Measurements from ENCODE around the gene ZNF805. TPM values are rescaled to one million over a fixed set of nuclear protein-coding genes. Genes with fewer than 3 reads are reported as not detected.

The ZNF805 gene
- total RNA-seq, 2 experiments from 2014 or later: 8.1 to 14.9 TPM

- H3K9me3 ChIP-seq (ENCODE audit: low read length): peaks cover 32% of the 10 kb centered on the region
These were observed 50.5 kb downstream of the ZNF805 start for GRCh38 chr19:57290970-57291369.

GRCh38 chr19:57292547-57292946, 52.1 kb downstream of the ZNF805 start:
- H3K9me3 ChIP-seq (ENCODE audit: low read length): peaks cover 39% of the 10 kb centered on the region
- BruUV-seq (replicated peaks): no TSS peak
- no peak overlapping the region for H3K4me3 ChIP-seq (ENCODE audit: low read depth, low read length, poor library complexity, severe bottlenecking)
- CTCF ChIA-PET (ENCODE audit: unreplicated experiment): no interaction called here
- POLR2A ChIA-PET: no interaction called here
- no peaks in the 10 kb centered on the region for H4K20me1 ChIP-seq (ENCODE audit: insufficient read depth, low read length)
- peaks cover 98% of the 10 kb centered on the region for H3K36me3 ChIP-seq (ENCODE audit: insufficient read depth, low read length)
- TF ChIP-seq CTCF (conservative IDR thresholded peaks at IDR 0.05; ENCODE audit: low read length): no peak
- no peak overlapping the region for H3K4me2 ChIP-seq (ENCODE audit: low read length)
- H3K9me2 ChIP-seq (ENCODE audit: insufficient read depth, low read length): no peaks in the 10 kb centered on the region
- H3K27ac ChIP-seq (ENCODE audit: low read depth, low read length, poor library complexity, severe bottlenecking): no peak overlapping the region
- H2AFZ ChIP-seq (ENCODE audit: low read length): no peak overlapping the region
- peaks cover 84% of the 10 kb centered on the region for H3K79me2 ChIP-seq (ENCODE audit: insufficient read depth, low read depth, low read length)
- no peak for DNase-seq (ENCODE audit: low spot score)
- no peaks in the 10 kb centered on the region for H3K4me1 ChIP-seq (ENCODE audit: insufficient read depth, low read length, poor library complexity, severe bottlenecking)
- intact Hi-C loops (cut with micrococcal nuclease; ENCODE audit: unreplicated experiment): no loop called here

More at GRCh38 chr19:57290970-57291369, 50.5 kb downstream of the ZNF805 start:
- Histone ChIP-seq H3K4me3 (ENCODE audit: low read depth, low read length, poor library complexity, severe bottlenecking) (no peak overlapping the region), H3K27ac (ENCODE audit: low read depth, low read length, poor library complexity, severe bottlenecking) (no peak overlapping the region), H3K4me1 (ENCODE audit: insufficient read depth, low read length, poor library complexity, severe bottlenecking) (no peaks in the 10 kb centered on the region), H3K4me2 (ENCODE audit: low read length) (no peak overlapping the region), H3K36me3 (ENCODE audit: insufficient read depth, low read length) (peaks cover 100% of the 10 kb centered on the region), H2AFZ (ENCODE audit: low read length) (no peak overlapping the region), H4K20me1 (ENCODE audit: insufficient read depth, low read length) (no peaks in the 10 kb centered on the region), H3K79me2 (ENCODE audit: insufficient read depth, low read depth, low read length) (peaks cover 83% of the 10 kb centered on the region), H3K9me2 (ENCODE audit: insufficient read depth, low read length) (no peaks in the 10 kb centered on the region)
- DNase-seq (ENCODE audit: low spot score): no peak
- no peak for TF ChIP-seq CTCF (conservative IDR thresholded peaks at IDR 0.05; ENCODE audit: low read length)
- no peak for TF ChIP-seq EZH2phosphoT487 (IDR thresholded peaks at IDR 0.05; ENCODE audit: borderline replicate concordance, low read depth, low read length)
- intact Hi-C loops (cut with micrococcal nuclease; ENCODE audit: unreplicated experiment): no loop called here
- no TSS peak for BruUV-seq (replicated peaks)
- ChIA-PET CTCF (ENCODE audit: unreplicated experiment) (no interaction called here), POLR2A (no interaction called here)

- Histone ChIP-seq H3K9me2 (ENCODE audit: insufficient read depth, low read length) (no peaks in the 10 kb centered on the region), H3K79me2 (ENCODE audit: insufficient read depth, low read depth, low read length) (peaks cover 82% of the 10 kb centered on the region), H2AFZ (ENCODE audit: low read length) (no peak overlapping the region), H3K36me3 (ENCODE audit: insufficient read depth, low read length) (peaks cover 98% of the 10 kb centered on the region), H3K27ac (ENCODE audit: low read depth, low read length, poor library complexity, severe bottlenecking) (no peak overlapping the region), H3K9me3 (ENCODE audit: low read length) (peaks cover 46% of the 10 kb centered on the region), H3K4me2 (ENCODE audit: low read length) (no peak overlapping the region), H3K4me1 (ENCODE audit: insufficient read depth, low read length, poor library complexity, severe bottlenecking) (no peaks in the 10 kb centered on the region), H3K4me3 (ENCODE audit: low read depth, low read length, poor library complexity, severe bottlenecking) (no peak overlapping the region), H4K20me1 (ENCODE audit: insufficient read depth, low read length) (0 out of 2 replicates have a peak, but pooled peaks cover 3% of the 10 kb centered on the region)
- POLR2A ChIA-PET: no interaction called here
- BruUV-seq (replicated peaks): no TSS peak
- CTCF ChIA-PET (ENCODE audit: unreplicated experiment): no interaction called here
- no peak for TF ChIP-seq CTCF (conservative IDR thresholded peaks at IDR 0.05; ENCODE audit: low read length)
- no peak for TF ChIP-seq EZH2phosphoT487 (IDR thresholded peaks at IDR 0.05; ENCODE audit: borderline replicate concordance, low read depth, low read length)
- DNase-seq (ENCODE audit: low spot score): no peak
- intact Hi-C loops (cut with micrococcal nuclease; ENCODE audit: unreplicated experiment): no loop called here
These were observed 53.3 kb downstream of the ZNF805 start for GRCh38 chr19:57293719-57294118.
